ENCODE results near the gene SCUBE1. TPM values are rescaled to one million over a fixed set of nuclear protein-coding genes. Genes with fewer than 3 reads are reported as not detected.

SCUBE1 gene
- polyA plus RNA-seq, 1 of the 3 experiments (the other 2 are of a cell fraction), result 0.56 TPM

DNA sequence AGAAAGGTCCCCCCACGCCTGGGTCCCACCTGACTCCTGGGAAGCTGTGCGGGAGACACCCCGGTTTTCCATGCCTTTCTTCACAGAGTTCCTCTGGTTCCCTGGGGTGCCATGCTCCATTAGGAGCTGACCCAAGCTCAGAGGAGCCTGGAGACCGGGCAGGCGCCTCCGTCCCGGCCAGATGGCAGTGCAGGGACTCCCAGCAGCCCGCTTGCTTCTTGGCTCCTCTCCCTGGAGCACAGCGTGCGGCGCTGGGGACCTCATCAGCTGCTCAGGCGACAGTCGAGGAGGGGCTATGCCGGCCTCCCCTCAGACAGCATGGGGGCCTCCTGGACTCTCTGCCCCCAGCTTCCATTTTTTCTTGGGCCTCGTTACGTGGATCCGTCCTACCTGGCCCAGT lies 143.1 kb downstream of the SCUBE1 start (continued):
- TF ChIP-seq, protein P1, sequence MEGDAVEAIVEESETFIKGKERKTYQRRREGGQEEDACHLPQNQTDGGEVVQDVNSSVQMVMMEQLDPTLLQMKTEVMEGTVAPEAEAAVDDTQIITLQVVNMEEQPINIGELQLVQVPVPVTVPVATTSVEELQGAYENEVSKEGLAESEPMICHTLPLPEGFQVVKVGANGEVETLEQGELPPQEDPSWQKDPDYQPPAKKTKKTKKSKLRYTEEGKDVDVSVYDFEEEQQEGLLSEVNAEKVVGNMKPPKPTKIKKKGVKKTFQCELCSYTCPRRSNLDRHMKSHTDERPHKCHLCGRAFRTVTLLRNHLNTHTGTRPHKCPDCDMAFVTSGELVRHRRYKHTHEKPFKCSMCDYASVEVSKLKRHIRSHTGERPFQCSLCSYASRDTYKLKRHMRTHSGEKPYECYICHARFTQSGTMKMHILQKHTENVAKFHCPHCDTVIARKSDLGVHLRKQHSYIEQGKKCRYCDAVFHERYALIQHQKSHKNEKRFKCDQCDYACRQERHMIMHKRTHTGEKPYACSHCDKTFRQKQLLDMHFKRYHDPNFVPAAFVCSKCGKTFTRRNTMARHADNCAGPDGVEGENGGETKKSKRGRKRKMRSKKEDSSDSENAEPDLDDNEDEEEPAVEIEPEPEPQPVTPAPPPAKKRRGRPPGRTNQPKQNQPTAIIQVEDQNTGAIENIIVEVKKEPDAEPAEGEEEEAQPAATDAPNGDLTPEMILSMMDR (IDR thresholded peaks at IDR 0.05), result no peak
- no peak for TF ChIP-seq NRF1 (IDR thresholded peaks at IDR 0.05; ENCODE audit: low read depth, low read length)

DNA sequence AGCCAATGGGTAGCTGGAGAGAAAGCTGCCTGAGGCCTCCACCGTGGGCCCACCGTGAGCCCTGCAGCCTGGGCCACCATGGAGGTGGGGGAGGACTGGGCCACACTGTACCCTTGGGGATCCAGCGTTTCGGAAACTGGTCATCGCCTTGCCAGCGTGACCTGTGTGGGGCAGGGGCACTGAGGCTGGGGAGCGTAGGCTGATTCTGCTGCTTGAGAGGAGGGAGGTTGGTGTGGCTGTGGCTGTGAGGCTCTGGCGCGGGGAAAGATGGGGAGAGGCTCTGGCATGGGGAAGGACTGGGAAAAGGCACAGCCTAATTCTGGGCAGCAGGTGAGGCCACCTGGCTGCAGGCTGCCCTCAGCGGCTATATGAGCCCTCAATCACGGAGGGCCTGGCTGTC lies 143.6 kb downstream of the SCUBE1 start:
- H3K9ac ChIP-seq, result no peak overlapping the region
- no peak overlapping the region for H3K4me2 ChIP-seq
- H3K9me3 ChIP-seq, result no peaks in the 10 kb centered on the region
- no peak overlapping the region for H3K4me3 ChIP-seq (ENCODE audit: low read depth in 2 of 2, low read length in 1 of 2)
- no peak for TF ChIP-seq FOXJ3 (CRISPR knock-in tag; IDR thresholded peaks at IDR 0.05)
- TF ChIP-seq POLR2AphosphoS5 (IDR thresholded peaks at IDR 0.05; ENCODE audit: low read depth, low read length), result no peak
- no peak for TF ChIP-seq SMC3 (IDR thresholded peaks at IDR 0.05; ENCODE audit: low read depth, low read length)
- TF ChIP-seq EZH2phosphoT487 (IDR thresholded peaks at IDR 0.05; ENCODE audit: borderline replicate concordance, low read depth), result no peak
- TF ChIP-seq FOXM1 (IDR thresholded peaks at IDR 0.05; ENCODE audit: low read depth), result no peak
- TF ChIP-seq ELF1 (IDR thresholded peaks at IDR 0.05), result no peak
- TF ChIP-seq, protein P2, sequence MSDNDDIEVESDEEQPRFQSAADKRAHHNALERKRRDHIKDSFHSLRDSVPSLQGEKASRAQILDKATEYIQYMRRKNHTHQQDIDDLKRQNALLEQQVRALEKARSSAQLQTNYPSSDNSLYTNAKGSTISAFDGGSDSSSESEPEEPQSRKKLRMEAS (IDR thresholded peaks at IDR 0.05; ENCODE audit: low read depth), result no peak
- TF ChIP-seq ZBTB33 (IDR thresholded peaks at IDR 0.05; ENCODE audit: borderline replicate concordance, low read depth), result no peak
- no peak for TF ChIP-seq RAD21 (IDR thresholded peaks at IDR 0.05; ENCODE audit: low read length)
- TF ChIP-seq, protein P3, sequence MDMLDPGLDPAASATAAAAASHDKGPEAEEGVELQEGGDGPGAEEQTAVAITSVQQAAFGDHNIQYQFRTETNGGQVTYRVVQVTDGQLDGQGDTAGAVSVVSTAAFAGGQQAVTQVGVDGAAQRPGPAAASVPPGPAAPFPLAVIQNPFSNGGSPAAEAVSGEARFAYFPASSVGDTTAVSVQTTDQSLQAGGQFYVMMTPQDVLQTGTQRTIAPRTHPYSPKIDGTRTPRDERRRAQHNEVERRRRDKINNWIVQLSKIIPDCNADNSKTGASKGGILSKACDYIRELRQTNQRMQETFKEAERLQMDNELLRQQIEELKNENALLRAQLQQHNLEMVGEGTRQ (IDR thresholded peaks at IDR 0.05; ENCODE audit: borderline replicate concordance, low read depth, low read length), result no peak
- no peak for TF ChIP-seq FOSL2 (IDR thresholded peaks at IDR 0.05; ENCODE audit: borderline replicate concordance, low read depth)
- TF ChIP-seq PBX3 (IDR thresholded peaks at IDR 0.05), result no peak
- TF ChIP-seq, protein P4, sequence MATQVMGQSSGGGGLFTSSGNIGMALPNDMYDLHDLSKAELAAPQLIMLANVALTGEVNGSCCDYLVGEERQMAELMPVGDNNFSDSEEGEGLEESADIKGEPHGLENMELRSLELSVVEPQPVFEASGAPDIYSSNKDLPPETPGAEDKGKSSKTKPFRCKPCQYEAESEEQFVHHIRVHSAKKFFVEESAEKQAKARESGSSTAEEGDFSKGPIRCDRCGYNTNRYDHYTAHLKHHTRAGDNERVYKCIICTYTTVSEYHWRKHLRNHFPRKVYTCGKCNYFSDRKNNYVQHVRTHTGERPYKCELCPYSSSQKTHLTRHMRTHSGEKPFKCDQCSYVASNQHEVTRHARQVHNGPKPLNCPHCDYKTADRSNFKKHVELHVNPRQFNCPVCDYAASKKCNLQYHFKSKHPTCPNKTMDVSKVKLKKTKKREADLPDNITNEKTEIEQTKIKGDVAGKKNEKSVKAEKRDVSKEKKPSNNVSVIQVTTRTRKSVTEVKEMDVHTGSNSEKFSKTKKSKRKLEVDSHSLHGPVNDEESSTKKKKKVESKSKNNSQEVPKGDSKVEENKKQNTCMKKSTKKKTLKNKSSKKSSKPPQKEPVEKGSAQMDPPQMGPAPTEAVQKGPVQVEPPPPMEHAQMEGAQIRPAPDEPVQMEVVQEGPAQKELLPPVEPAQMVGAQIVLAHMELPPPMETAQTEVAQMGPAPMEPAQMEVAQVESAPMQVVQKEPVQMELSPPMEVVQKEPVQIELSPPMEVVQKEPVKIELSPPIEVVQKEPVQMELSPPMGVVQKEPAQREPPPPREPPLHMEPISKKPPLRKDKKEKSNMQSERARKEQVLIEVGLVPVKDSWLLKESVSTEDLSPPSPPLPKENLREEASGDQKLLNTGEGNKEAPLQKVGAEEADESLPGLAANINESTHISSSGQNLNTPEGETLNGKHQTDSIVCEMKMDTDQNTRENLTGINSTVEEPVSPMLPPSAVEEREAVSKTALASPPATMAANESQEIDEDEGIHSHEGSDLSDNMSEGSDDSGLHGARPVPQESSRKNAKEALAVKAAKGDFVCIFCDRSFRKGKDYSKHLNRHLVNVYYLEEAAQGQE (IDR thresholded peaks at IDR 0.05; ENCODE audit: low read depth, low read length), result no peak
- no peak for TF ChIP-seq NRF1 (IDR thresholded peaks at IDR 0.05; ENCODE audit: low read depth, low read length)
- no peak for TF ChIP-seq GABPA (IDR thresholded peaks at IDR 0.05; ENCODE audit: low read depth)
- TF ChIP-seq JUND (IDR thresholded peaks at IDR 0.05), result no peak
- no peaks in the 10 kb centered on the region for H3F3A ChIP-seq (replicated peaks; ENCODE audit: insufficient read depth)
- no peaks in the 10 kb centered on the region for H3K79me2 ChIP-seq (ENCODE audit: insufficient read depth)
- H3K36me3 ChIP-seq (replicated peaks in 1 of 2; ENCODE audit: control insufficient read depth in 1 of 2, insufficient read depth in 2 of 2, low read length in 1 of 2), result no peaks in the 10 kb centered on the region
- WGBS (ENCODE audit: low lambda C conversion rate), result 86% methylated on average over 7 of the region's 11 CpGs
- H3K9me2 ChIP-seq, result no peaks in the 10 kb centered on the region
- DNase-seq, result no peak
- no peaks in the 10 kb centered on the region for H3K27me3 ChIP-seq (ENCODE audit: insufficient read depth)
- ChIA-PET POLR2A (no interaction called here), CTCF (interaction anchor here (2.0 kb wide), 1 partner anchor 12 kb away, joined by 6 read pairs; the partner anchor contains the start of gene TTLL12)
- H3K27ac ChIP-seq (ENCODE audit: low read depth in 2 of 2, low read length in 1 of 2), result no peak overlapping the region
- no peak overlapping the region for H2AFZ ChIP-seq (ENCODE audit: low read depth)
- H4K20me1 ChIP-seq (ENCODE audit: insufficient read depth), result no peaks in the 10 kb centered on the region
- no peaks in the 10 kb centered on the region; a peak in 1 of 4 replicates for H3K4me1 ChIP-seq (ENCODE audit: control insufficient read depth in 1 of 2, insufficient read depth in 2 of 2, low read depth in 1 of 2, low read length in 1 of 2)

Measured in SK-N-SH (cell line).